Breast epithelium (tissue), 3 donors: ENCODE results near the gene AADACL4.

Experiments
- CTCF ChIP-seq, 3 donors: fragments of 450-650 bp; IDR thresholded peaks; one replicate each; pipeline ENCODE4 v1.5.1; 2016 to 2017; ENCODE audit warnings: antibody characterized with exemption in 3 of 3, mild to moderate bottlenecking in 3 of 3, moderate library complexity in 3 of 3
- POLR2A ChIP-seq: fragments of 450-650 bp; IDR thresholded peaks from one replicate; pipeline ENCODE4 v1.6.1; 2016; ENCODE audit warnings: antibody characterized with exemption, mild to moderate bottlenecking, moderate library complexity

- TF ChIP-seq POLR2A (no peak), CTCF (IDR thresholded peaks at IDR 0.05) (no peak)
Measured at GRCh38 chr1:12610941-12611340, 32.9 kb upstream of the AADACL4 start.
